ENCODE measurements around the gene MRPS18B.

MRPS18B gene
- total RNA-seq = 15.3 to 29.1 (median 22.5) reads per million in 4 donors

DNA sequence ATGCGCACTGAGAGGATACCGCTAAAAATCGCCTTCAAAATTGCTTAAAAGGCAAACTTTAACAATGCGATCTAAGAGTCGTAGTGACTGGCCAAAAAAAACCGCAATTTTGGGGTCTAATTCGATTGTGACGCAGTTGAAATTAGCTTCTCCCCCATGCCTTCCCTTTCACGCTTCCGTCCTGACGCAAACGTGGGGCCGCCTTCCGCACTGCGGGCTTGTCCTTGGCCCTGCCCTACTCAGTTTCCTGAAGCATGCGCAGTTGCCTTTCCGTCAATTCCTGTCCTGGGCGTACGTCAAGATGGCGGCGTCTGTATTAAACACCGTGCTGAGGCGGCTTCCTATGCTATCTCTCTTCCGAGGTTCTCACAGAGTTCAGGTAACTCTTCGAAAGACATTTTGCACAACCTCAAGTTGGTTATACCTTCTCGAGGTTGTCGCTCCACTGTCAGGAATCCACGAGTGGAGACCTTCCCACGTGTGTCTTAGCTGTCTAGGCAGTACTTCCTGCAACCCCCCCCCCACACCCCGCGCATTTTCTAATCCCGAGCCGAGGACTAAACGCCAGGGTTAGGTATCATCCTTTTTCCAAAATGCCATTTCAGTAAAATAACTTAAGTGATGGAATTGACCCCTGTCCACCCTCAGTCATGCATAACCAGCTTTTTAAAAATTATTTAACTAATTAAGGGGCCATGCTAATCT lies at the start of gene MRPS18B:
Gene MRPS18B (plus strand): TSS at position 276 of the 705 bp plus-strand sequence. CDS start 26 bp downstream, at position 302.
- peak; percentile 96 to 99 (median 98) for DNase-seq

DNA sequence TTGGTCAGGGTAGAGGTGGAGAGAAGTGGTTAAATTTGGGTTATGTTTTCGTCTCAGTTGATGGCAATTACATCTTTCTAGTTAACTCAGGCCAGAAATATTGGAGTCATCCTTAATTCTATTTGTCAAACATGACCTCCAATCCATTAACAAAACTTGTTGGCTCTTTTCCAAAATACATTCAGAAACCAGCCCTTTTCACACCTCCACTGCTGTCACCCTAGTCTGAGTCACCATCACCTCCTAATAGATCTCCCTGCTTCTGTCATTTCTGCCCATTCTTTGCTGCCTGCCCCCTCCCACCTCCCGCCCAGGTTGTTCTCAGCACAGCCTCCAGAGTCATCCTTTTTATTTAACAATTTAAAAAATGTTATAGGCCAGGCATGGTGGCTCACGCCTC lies 49.4 kb upstream of the MRPS18B start:
- peak in 1 of 5 donors; percentile 29 for DNase-seq

DNA sequence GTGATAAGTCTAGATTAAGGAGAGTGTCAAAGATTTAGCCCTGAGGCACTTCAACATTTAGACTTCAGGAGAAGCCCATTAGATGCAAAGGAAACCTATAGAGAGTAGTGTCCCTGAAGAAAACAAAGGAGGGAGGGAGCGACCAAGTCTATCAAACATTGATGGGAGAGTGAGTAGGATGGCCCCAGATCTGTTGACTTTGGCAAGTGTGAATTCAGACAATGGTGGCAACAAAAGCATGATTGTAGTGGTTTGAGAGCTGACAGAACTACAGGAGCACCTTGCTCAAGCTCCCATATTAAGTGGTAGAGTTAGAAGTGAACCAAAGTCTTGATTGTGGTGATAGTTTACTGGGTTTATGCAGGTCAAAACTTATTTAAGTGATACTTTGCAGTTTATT lies 47.4 kb upstream of the MRPS18B start:
- DNase-seq = no peak

DNA sequence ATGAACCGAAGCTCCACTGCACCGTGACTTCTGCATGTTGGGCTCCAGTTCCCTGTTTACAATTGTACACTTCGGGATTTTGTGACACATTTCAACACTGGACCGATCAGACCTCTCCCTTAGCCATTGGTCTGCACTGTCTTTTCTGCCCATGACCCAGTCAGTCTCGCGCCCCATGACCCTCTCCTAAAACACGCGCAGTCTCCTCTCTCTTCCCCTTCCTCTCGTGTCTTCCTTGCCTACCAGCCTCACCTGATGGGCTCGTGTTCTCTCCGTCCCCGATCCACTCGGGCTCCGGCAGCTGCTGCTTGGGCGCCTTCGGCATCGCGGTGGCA lies 46.9 kb upstream of the MRPS18B start:
- no peak for DNase-seq

DNA sequence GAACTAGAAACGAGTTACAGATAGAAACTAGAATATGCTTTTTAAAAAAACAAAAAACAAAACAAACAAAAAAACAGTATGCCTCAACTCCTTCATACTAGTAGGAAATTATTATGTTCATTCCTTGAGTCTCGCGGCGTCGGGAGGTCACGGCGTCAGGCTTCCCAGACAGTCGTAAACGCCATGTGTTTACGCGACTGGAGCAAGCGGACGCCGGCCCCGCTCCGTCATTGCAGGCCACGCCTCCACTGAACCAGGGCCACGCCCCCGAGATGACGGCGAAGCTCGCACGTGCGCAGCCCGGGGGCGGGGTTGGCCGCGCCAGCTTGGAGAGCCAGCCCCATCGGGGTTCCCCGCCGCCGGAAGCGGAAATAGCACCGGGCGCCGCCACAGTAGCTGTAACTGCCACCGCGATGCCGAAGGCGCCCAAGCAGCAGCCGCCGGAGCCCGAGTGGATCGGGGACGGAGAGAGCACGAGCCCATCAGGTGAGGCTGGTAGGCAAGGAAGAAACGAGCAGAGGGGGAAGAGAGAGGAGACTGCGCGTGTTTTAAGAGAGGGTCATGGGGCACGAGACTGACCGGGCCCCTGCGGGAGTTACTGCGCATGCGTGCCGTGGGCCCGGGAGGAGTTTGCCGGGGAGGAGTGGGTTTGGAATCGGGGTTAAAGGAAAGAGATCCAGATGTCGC lies 46.4 kb upstream of the MRPS18B start, which contains the start of gene ABCF1:
Gene ABCF1 (plus strand): TSS at position 368 of the 687 bp plus-strand sequence. CDS start 46 bp downstream, at position 414.
- DNase-seq = peak; percentile 98 to 100 (median 99)

DNA sequence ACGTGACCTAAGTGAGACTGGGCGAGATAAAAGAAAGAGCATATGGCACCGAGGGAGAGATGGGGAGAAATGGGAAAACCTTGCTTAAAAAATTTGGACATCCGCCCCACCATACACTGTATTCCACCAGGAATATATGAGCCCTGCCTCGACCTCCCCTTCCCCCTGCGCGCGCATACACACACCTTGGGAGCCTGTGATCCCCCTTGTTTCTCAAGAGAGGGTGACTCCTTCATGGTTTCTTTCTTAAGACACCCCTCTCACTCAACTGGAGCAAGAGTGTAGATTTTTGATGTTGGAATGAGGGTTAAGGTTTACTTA lies 45.9 kb upstream of the MRPS18B start:
- no peak for DNase-seq

DNA sequence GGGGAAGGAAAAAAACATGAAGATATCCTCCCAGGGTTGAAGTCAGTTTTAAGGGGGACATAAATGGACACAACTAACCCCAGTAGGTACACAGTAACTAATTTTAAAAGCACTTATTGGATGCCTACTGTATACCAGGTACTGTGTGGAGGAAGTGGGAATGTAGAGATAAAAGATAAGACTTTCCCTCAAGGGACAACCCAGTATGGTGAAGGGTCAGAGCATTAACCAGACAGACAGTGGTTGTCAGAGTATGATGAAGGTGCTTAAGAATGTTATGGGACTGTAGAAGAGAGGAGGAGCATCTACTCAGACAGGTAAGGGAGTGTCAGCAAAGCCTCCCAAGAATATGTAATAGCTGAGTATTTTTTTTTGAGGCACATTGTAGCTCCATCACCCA lies 45.5 kb upstream of the MRPS18B start:
- no peak for DNase-seq

DNA sequence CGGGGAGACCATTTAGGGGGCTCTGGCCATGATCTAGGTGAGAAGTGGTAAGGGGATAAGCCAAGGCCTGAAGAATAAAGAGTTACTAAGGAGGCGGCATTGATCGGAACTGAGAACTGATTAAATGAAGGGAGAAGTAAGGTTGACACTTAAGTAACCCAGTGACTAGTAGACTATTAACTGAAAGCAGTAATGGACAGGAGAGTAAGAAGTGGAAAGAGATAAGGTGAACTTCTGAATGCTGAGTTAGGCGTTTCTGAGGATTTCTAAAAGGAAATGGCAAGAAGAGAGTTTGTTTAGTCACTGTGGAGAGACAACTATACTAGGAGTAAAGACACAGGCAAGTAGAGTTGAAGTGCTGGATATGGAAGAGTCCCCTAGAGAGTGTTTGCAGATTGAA lies 44.5 kb upstream of the MRPS18B start:
- DNase-seq = no peak

DNA sequence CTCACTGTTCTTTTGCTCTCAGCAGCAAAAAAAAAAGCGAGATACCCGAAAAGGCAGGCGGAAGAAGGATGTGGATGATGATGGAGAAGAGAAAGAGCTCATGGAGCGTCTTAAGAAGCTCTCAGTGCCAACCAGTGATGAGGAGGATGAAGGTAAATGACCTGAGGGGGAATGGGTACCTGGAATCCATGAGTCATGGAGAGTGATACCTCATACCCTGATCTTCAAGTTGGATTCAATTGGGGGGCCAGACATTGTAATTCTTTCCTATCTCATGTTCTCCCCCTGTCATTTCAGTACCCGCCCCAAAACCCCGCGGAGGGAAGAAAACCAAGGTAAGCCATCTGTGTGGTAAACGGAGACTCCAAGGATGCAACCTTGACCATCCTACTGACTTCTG lies 39.6 kb upstream of the MRPS18B start:
- DNase-seq = no peak

DNA sequence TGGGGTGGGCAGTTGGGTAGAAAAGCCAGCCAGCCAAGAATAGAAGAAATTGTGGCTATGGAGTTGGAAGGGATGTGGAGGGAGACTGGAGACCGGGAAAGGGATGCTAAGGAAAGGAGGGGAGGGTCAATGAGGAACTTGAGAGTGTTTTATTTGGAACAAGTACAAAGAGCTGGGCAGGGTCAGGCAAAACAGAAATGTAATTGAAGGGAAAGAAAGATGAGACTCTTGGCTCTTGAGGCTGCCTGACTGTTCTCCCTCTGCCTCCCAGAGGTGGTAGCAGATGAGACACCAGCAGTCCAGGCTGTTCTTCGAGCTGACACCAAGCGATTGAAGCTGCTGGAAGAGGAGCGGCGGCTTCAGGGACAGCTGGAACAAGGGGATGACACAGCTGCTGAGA lies 33.7 kb upstream of the MRPS18B start:
- DNase-seq = no peak

DNA sequence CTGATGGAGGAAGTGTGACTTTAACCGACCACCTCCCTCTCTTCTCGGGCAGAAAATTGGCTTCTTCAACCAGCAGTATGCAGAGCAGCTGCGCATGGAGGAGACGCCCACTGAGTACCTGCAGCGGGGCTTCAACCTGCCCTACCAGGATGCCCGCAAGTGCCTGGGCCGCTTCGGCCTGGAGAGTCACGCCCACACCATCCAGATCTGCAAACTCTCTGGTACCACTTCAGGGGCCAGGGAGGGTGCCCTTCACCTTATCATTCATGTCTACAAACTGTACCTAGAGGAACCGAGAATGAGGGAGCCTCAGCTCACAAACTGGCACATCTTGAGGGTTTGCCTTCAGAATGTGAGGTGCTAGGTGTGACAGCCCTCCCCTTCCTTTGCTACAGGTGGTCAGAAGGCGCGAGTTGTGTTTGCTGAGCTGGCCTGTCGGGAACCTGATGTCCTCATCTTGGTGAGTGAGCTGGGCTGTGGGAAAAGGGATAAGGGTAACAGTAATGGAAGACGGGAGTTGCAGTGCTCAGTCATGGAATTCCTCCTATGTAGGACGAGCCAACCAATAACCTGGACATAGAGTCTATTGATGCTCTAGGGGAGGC lies 27.8 kb upstream of the MRPS18B start:
- DNase-seq = no peak

DNA sequence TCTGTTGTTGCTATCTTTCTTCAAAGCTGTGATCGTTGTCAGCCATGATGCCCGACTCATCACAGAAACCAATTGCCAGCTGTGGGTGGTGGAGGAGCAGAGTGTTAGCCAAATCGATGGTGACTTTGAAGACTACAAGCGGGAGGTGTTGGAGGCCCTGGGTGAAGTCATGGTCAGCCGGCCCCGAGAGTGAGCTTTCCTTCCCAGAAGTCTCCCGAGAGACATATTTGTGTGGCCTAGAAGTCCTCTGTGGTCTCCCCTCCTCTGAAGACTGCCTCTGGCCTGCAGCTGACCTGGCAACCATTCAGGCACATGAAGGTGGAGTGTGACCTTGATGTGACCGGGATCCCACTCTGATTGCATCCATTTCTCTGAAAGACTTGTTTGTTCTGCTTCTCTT lies 27.1 kb upstream of the MRPS18B start:
- no peak for DNase-seq

DNA sequence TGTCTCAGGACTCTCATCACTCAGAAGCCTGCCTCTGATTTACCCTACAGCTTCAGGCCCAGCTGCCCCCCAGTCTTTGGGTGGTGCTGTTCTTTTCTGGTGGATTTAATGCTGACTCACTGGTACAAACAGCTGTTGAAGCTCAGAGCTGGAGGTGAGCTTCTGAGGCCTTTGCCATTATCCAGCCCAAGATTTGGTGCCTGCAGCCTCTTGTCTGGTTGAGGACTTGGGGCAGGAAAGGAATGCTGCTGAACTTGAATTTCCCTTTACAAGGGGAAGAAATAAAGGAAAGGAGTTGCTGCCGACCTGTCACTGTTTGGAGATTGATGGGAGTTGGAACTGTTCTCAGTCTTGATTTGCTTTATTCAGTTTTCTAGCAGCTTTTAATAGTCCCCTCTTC lies 26.6 kb upstream of the MRPS18B start:
- no peak for DNase-seq

DNA sequence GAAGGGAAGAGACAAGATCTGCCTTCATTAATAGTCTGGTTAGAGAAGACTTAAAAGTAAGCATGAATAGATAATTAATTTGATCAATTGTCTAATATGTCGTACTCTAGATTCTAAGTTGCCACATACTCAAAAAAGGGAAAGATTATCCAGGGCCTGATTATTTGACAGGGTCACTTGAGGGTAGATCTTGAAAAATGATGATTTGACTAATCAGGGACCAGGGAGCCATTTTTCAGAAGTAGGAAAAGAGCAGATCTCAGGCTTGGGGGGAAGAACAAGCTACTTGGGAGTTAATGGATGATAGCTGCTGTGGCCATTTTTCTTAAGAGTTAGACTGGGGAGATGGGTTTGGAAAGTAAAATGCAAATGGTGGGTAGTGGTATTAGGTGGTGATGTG lies 25.4 kb upstream of the MRPS18B start:
- DNase-seq = no peak

DNA sequence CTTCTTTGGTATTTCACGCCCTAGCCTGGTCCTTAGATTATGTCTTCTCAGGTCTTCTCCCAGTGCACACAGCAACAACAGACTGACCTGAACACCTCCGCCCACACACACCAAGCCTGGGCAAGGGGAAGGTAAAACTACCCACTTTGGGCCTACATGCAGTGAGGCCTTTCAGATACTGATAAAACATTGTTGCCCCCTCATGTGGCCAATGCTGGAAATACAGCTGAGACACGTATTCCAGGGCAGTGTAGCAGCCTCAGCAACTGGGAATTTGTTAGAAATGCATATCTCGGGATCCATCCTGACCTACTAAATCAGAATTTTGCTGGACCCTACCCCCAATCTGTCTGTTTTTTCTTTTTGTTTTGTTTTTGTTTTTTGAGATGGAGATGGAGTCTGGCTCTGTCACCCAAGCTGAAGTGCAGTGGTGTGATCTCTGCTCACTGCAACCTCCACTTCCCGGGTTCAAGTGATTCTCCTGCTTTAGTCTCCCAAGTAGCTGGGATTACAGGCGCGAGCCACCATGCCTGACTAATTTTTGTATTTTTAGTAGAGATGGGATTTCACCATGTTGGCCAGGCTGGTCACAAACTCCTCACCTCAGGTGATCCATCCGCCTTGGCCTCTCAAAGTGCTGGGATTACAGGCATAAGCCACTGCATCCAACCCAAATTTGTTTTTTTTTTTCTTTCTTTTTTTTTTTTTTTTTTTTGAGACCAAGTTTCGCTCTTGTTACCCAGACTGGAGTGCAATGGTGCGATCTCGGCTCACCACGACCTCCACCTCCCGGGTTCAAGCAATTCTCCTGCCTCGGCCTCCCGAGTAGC lies 20.1 kb upstream of the MRPS18B start:
- DNase-seq = peak; percentile 45 to 79 (median 68)

DNA sequence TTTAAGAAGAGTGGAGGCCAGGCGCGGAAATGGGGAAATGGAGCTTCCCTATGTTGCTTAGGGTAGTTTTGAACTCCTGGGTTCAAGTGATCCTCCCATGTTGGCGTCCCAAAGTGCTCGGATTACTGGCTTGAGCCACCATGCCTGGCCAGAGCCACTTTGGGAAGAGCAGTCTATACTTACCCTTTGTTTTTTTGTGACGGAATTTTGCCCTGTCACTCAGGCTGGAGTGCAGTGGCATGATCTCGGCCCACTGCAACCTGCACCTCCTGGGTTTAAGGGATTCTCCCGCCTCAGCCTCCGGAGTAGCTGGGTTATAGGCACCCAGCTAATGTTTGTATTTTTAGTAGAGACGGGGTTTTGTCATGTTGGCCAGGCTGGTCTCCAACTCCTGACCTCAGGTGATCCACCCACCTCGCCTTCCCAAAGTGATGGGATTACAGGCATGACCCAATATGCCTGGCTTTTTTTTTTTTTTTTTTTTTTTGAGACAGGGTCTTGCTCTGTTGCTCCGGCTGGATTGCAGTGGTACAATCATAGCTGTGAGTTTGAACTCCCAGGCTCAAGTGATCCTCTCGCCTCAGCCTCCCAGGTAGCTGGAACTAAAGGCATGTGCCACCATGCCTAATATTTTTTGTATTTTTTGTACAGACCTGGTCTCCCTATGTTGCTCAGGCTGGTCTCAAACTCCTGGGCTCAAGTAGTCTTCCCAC lies 18.6 kb upstream of the MRPS18B start:
- no peak for DNase-seq

DNA sequence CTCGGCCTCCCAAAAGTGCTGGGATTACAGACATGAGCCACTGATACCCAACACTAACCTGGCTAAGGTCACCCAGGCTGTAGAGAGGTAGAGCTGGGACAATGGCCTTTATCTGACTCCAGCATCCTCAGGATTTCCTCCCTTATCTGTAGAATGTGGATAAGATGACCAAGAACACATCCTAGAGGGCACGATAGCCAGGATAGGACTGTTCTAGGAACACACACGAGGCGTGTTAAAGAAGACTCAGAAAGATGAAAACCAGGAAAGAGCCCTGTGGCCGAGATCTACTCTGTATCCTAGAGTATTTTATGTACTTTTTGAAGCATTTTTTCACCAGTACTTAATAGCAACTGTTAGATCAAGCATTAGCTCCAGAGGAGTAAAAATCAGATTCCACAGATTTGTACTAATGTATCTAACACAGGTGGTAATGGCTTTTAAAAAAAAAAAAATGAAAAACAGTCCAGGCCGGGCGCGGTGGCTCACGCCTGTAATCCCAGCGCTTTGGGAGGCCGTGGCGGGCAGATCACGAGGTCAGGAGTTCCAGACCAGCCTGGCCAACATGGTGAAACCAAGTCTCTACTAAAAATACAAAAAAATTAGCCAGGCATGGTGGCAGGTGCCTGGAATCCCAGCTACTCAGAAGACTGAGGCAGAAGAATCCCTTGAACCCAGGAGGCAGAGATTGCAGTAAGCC lies 17.9 kb upstream of the MRPS18B start:
- no peak for DNase-seq

DNA sequence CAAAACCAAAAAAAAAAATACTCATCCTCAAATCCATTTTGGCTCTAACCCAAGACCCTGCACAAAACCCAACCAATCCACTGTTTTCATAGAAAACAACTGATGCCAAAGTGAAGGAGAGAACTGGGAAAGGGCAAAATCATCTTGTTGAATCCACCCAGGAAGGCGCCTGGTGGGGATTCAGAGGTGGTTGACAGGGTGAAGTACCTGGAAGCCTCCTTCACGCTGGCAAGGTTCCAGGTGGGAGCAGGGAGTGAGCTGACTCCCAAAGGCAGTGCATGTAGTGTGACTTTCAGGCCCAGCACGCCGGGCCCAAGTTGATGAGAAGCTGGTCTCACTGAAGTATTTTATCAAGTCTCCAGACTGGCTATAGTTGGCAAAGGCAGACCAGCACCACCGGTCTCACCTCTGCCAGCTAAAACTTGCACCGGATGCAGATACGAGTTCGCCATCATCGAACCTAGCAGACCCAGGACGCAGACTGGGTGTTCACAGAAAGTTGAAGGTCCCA lies 17.1 kb upstream of the MRPS18B start:
- no peak for DNase-seq

DNA sequence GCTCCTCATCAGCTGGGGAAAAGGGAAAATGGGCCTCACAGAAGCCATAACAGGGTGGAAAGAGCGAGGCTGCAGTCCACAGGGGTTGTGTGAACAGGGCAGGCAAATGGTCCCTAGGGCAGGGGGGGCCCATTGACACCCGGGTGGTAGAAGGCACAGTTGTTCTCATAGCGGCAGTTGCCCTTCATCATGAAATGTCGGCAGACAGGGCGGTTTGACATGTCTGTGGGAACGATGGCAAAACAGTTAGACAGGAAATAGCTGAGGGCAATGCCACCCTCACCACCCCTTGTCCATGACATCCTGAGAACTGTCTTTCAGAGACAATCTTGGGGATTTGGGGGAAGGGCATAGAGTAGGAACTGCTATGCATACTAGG lies 16.2 kb upstream of the MRPS18B start:
- no peak for DNase-seq

DNA sequence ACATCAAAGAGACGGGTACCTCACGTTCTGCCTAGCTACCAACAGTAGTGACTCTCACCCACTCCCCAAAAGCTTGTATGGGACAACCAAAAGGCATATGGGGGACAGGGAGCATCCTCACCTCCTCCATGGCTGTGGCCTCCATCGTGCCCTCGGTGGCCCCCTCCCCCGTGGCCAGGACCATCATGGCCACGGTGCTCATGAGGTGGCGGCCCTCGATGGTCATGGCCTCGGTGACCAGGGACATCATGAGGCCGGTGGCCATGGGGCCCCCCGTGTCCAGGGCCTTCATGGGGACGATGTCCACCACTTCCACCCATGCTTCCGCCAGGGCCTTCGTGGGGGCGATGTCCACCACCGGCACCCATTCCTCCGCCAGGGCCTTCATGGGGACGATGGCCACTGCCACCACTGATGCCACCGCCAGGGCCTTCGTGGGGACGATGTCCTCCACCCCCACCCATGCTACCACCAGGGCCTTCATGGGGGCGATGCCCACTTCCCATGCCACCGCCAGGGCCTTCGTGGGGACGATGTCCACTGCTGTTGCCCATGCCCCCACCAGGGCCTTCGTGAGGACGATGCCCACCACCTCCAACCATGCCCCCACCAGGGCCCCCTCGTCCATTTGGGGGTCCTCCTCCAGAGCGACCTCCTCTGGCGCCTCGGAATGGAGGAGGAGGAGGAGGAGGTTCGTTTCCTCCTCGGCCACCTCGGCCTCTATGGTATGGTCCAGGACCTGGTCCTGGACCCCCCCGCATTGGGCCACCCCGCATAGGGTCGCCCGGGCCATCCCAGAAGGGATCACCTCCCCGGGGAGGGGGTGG lies 15.6 kb upstream of the MRPS18B start:
- DNase-seq = no peak

DNA sequence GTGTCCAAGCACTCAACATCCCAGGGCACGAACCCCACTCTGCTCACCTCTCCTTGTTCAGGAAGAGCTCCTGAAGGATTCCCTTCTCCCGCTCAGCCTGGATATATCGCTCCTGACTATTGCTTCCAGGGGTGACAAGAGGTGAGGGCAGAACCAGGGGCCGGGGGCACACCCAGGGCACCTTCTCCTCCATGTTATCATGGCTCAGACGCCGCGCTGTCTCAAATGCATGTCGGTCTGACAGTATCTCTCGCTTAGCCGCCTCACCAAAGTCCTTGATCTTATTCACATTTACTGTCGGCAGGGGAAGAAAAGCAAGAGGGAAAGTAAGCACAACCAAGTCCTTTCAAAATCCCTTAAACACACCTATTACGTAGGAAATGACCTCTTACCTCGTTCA lies 13.7 kb upstream of the MRPS18B start:
- no peak for DNase-seq
